AG10803 (cell line): ENCODE results near the gene CMIP.

Experiments
- DNase-seq: peaks from one replicate; pipeline ENCODE4 v3.0.0; 2010; ENCODE audit warnings: low read depth
- H3K4me3 ChIP-seq: 2 replicates; pipeline ENCODE4 v1.5.1; 2011; ENCODE audit warnings: mild to moderate bottlenecking, low read length, control low read depth
- TF ChIP-seq, protein P1 (sequence below): conservative IDR thresholded peaks from 2 replicates; pipeline ENCODE4 v1.5.1; 2011; ENCODE audit warnings: mild to moderate bottlenecking, low read length, control low read depth, inconsistent platforms

The CMIP gene

DNA sequence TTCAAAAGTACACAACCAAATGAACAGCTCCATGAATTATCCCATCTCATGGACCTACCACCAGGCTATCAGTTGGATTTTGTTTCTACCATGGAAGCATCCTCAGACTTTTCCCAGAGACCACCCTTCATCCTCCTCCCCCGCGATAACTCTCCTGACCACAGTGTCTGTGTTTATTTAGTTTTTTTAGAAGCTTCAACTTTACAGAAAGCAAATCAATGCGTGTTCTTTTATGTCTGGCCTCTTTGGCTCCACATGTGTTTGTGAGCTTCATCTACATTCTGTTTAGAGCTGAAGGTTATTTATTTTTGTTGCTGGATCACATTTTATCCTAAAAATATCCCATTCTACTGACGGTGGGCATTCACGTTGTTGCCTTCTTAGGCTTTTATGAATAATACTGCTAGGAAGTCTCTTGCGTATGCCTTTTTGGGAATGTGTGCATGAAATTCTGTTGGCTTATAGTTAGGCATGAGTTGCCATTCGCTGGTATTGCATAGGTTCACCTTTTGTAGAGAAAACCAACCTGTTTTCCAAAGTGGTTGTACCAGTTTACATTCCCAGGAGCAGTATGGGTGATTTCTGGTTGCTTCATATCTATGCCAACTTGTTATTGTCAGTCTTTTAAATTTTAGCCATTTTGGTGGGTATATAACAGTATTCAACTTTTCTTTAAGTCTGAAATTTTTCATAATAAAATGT, 83.0 kb downstream of the CMIP start:
- H3K4me3 ChIP-seq: no peak overlapping the region
- TF ChIP-seq, protein P1, sequence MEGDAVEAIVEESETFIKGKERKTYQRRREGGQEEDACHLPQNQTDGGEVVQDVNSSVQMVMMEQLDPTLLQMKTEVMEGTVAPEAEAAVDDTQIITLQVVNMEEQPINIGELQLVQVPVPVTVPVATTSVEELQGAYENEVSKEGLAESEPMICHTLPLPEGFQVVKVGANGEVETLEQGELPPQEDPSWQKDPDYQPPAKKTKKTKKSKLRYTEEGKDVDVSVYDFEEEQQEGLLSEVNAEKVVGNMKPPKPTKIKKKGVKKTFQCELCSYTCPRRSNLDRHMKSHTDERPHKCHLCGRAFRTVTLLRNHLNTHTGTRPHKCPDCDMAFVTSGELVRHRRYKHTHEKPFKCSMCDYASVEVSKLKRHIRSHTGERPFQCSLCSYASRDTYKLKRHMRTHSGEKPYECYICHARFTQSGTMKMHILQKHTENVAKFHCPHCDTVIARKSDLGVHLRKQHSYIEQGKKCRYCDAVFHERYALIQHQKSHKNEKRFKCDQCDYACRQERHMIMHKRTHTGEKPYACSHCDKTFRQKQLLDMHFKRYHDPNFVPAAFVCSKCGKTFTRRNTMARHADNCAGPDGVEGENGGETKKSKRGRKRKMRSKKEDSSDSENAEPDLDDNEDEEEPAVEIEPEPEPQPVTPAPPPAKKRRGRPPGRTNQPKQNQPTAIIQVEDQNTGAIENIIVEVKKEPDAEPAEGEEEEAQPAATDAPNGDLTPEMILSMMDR: no peak
- no peak for DNase-seq

DNA sequence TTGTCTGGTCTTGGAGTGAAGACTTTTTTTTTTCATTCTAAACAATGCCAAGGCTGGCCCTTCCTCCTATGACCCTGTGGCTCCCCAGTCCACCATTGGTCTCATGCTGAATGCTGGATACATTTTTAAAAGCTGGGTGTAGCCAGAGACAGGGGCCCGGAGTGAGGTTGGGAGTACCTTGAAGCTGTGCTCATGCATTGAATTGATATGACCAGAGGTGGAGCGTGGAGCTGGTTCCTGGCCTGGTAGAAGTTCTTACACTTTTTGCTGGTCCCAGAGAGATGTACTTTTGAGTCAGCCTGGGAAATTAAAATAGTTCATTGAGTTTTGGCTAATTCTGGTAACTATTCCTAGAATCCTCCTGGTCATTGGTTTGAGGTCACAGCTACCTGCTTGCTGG, 83.6 kb downstream of the CMIP start:
- no peak for DNase-seq
- H3K4me3 ChIP-seq: no peak overlapping the region
- TF ChIP-seq, protein P1: no peak; the same call in 1 of the 2 replicates

DNA sequence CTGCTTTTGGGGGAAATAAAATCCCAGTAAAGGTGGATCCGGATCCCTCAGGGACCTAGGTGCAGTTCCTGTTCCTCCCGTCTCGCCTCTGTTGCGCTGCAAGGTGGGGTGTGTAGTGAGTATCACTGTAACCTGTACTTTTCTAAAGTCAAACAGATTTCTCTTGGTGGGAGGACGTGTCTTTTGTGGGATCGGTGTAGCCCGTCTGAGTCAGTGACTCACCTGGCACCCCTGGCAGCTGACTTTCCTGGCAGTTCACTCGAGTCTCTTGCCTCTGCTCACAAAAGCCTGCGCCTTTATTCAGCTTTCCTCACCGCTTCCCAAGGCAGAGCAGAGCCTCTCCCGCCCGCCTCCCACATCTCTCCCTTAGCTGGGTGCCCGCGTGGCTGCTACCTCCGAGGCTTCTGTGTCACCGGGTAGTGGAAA, 85.7 kb downstream of the CMIP start:
- H3K4me3 ChIP-seq: no peak overlapping the region
- TF ChIP-seq, protein P1: no peak
- DNase-seq: no peak

DNA sequence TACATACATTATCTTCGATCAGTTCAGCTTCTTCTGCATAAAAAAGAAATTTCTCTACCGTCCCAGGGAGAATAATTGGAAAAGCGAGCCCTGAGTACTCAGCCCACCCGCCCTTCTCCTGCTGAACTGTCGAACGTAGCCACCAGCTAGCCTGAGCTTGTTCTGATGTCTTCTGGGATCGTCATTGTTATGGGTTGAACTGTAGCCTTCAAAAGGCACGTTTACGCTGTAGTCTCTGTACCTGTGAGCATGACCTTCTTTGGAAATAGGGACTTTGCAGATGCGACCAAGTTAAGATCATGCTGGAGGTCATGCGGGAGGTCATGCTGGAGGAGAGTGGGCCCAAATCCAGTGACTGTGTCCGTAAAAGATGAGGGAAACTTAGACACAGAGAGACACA, 86.2 kb downstream of the CMIP start:
- TF ChIP-seq, protein P1: no peak
- no peak overlapping the region for H3K4me3 ChIP-seq
- no peak for DNase-seq

DNA sequence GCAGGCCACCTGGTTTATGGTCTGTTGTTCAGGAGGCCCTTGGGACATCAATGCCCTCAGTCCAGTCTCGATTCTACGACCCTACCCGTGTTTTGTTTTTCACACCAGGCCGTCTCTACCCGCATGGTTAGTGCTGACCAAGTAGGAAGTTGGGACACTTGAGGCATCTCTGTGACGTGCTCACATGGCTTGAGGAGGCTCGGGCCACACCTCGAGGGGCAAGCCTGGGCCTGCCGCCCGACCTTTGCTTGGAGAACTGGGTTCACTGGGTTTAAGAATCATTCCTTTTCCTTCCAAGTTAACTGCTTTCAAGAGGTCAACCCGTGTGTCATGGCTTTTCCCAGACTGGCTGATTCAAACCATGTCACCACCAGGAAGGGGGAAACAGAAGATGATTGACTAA, 86.8 kb downstream of the CMIP start:
- no peak for DNase-seq
- TF ChIP-seq, protein P1: no peak
- H3K4me3 ChIP-seq: no peak overlapping the region

DNA sequence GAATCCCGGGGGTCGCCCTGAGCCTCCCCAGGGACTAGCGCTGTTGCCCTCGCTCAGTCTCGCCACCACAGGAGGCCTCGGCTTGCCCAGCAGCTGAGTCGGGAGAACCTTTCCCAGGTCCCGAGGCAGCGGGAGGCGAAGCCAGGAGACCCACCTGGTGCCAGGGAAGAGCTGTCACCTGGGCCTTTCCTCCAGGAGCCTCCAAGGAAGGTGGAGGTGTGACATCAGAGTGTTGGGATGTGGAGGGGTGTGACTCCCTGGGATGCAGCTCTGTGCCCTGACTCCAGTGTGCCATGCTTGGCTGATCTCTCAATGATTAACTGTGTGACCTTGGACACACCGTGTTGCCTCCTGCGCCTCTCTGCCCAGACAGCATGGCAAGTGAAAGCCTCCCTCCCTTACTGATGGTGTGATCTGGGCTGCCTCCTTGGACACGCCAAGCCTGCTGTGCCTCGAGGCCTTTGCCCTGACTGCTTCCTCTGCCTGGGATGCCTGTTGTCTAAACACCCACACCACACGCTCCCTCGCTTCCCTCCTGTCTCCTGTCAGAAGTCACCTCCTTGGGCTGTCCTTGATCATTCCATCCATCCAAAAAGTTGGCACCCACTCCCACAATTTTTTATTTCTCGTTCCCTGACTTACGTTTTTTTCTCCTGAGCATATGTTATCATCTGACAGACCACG, 88.0 kb downstream of the CMIP start:
- TF ChIP-seq, protein P1: no peak
- no peak overlapping the region for H3K4me3 ChIP-seq
- DNase-seq: no peak

DNA sequence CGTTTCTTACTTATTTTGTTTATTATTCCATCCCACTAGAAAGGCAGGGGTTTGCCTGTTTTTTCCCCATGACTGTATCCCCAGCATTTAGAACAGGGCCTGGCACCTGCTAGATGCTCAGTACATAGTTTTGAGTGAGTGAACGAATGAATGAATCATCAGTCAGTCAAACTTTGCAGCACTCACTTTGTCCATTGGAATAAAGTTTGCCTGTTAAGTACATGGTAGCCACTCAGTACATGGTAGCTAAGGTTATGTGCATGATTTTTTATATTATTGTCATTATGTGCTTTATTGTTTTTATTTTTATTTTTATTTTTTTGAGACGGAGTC, 88.5 kb downstream of the CMIP start:
- no peak for DNase-seq
- TF ChIP-seq, protein P1: no peak

More for the DNA sequence above, 88.5 kb downstream of the CMIP start:
- no peak overlapping the region for H3K4me3 ChIP-seq
